B cell (primary cell): ENCODE data around the gene TES. TPM values are rescaled to one million over a fixed set of nuclear protein-coding genes. Genes with fewer than 3 reads are reported as not detected.

Experiments used
- ATAC-seq: fragments of 200-7000 bp; cut with Tn5 transposase; one replicate; pipeline ENCODE4 v1.10.0; 2021; ENCODE audit warnings: low read depth, mild to moderate bottlenecking, moderate number of reproducible peaks, moderate library complexity
- CTCF ChIA-PET: fragments of 350-600 bp; sonication (Branson Sonifier 250); formaldehyde crosslinking; loops from one replicate; lab custom pipeline; 2021; ENCODE audit warnings: antibody characterized with exemption, inconsistent platforms; lab: Charles Lee
- POLR2A ChIA-PET: fragments of 350-600 bp; sonication (Branson Sonifier 250); formaldehyde crosslinking; loops from one replicate; lab custom pipeline; 2021; ENCODE audit warnings: antibody characterized with exemption; lab: Charles Lee
- DNase-seq: peaks from one replicate; pipeline ENCODE4 v3.0.0; 2013
- H2AFZ ChIP-seq: 2 replicates; pipeline ENCODE4 v1.6.1; 2012; ENCODE audit warnings: mild to moderate bottlenecking, low read depth, low read length; ENCODE audit not compliant: insufficient read depth, poor library complexity, severe bottlenecking
- H3K27ac ChIP-seq, 2 donors: 1 replicate in 1 of 2; 2 replicates in 1 of 2; pipeline ENCODE4 v1.5.1; 2012 to 2013; ENCODE audit warnings: low read length in 2 of 2, mild to moderate bottlenecking in 2 of 2, moderate library complexity in 1 of 2
- H3K27me3 ChIP-seq, 4 experiments: fragments of 200-600 bp in 1 of 4; sonication (generic) in 1 of 4; replicated peaks in 1 of 4; 1 replicate in 2 of 4; 2 replicates in 2 of 4; pipeline versions ENCODE4 v1.6.1 to v1.7.0; 2013 to 2016; ENCODE audit warnings: low read length in 3 of 4, mild to moderate bottlenecking in 2 of 4, mixed read lengths in 1 of 4, moderate library complexity in 1 of 4; ENCODE audit not compliant: insufficient read depth in 4 of 4, control insufficient read depth in 3 of 4; ENCODE audit errors: control extremely low read depth in 1 of 4
- H3K36me3 ChIP-seq, 2 experiments: replicated peaks in 1 of 2; 1 replicate in 1 of 2; 2 replicates in 1 of 2; pipeline versions ENCODE4 v1.6.1 to v1.7.1; 2013; ENCODE audit warnings: low read length in 1 of 2; ENCODE audit not compliant: insufficient read depth in 2 of 2, control insufficient read depth in 1 of 2; ENCODE audit errors: control extremely low read depth in 1 of 2, extremely low read depth in 1 of 2
- H3K4me1 ChIP-seq, 2 donors: fragments of 200-600 bp in 1 of 2; sonication (generic) in 1 of 2; 1 replicate in 1 of 2; 2 replicates in 1 of 2; pipeline versions ENCODE4 v1.5.1 to v1.6.1; 2013 to 2017; ENCODE audit warnings: low read length in 2 of 2; ENCODE audit not compliant: control insufficient read depth in 2 of 2, insufficient read depth in 2 of 2
- H3K4me2 ChIP-seq: replicated peaks from 2 replicates; pipeline ENCODE3; 2012; ENCODE audit warnings: mild to moderate bottlenecking, low read depth, low read length; ENCODE audit not compliant: poor library complexity, severe bottlenecking
- H3K4me3 ChIP-seq, 5 experiments: fragments of 200-600 bp in 1 of 5; sonication (generic) in 1 of 5; 1 replicate in 3 of 5; 2 replicates in 2 of 5; pipeline versions ENCODE4 v1.5.1 to v1.7.0; 2011 to 2016; ENCODE audit warnings: low read length in 4 of 5, mild to moderate bottlenecking in 4 of 5, low read depth in 2 of 5, control low read depth in 1 of 5, moderate library complexity in 1 of 5; ENCODE audit not compliant: insufficient read depth in 1 of 5; ENCODE audit errors: control extremely low read depth in 1 of 5, extremely low read depth in 1 of 5
- H3K79me2 ChIP-seq: fragments of 200-600 bp; sonication (generic); one replicate; pipeline ENCODE4 v1.6.0; 2016; ENCODE audit warnings: low read length; ENCODE audit not compliant: control insufficient read depth, insufficient read depth
- H3K9ac ChIP-seq: fragments of 200-600 bp; sonication (generic); 2 replicates; pipeline ENCODE4 v1.6.1; 2017; ENCODE audit warnings: mild to moderate bottlenecking, low read length, moderate library complexity
- H3K9me3 ChIP-seq, 3 donors: one replicate each; pipeline versions ENCODE4 v1.6.1 to v1.7.1; 2013; ENCODE audit warnings: low read length in 2 of 3; ENCODE audit not compliant: control insufficient read depth in 2 of 3, insufficient read depth in 1 of 3; ENCODE audit errors: control extremely low read depth in 1 of 3
- H4K20me1 ChIP-seq: 2 replicates; pipeline ENCODE4 v1.6.0; 2012; ENCODE audit warnings: mild to moderate bottlenecking, low read length; ENCODE audit not compliant: insufficient read depth, control insufficient read depth, poor library complexity, severe bottlenecking
- H3K27ac Mint-ChIP-seq: one replicate; pipeline ENCODE4 v1.8.0; 2021; ENCODE audit warnings: mixed read lengths
- H3K27me3 Mint-ChIP-seq: one replicate; pipeline ENCODE4 v1.8.0; 2021; ENCODE audit warnings: mixed read lengths
- H3K4me1 Mint-ChIP-seq: one replicate; pipeline ENCODE4 v1.8.0; 2021; ENCODE audit warnings: mixed read lengths
- H3K4me3 Mint-ChIP-seq: one replicate; pipeline ENCODE4 v1.8.0; 2021; ENCODE audit warnings: mixed read lengths
- H3K9me3 Mint-ChIP-seq: one replicate; pipeline ENCODE4 v1.8.0; 2022; ENCODE audit warnings: mixed read lengths; ENCODE audit not compliant: insufficient read depth
- EZH2 ChIP-seq: IDR thresholded peaks from 2 replicates; pipeline ENCODE4 v1.6.1; 2012; ENCODE audit warnings: borderline replicate concordance, low read depth, mild to moderate bottlenecking, moderate library complexity, low read length; ENCODE audit not compliant: insufficient read depth, poor library complexity, severe bottlenecking
- WGBS: methylation state at CpG from one replicate; pipeline ENCODE4 v1.1.5; 2013; ENCODE audit warnings: missing lambda C conversion rate; ENCODE audit not compliant: insufficient coverage; 5-methylcytosine and 5-hydroxymethylcytosine counted together
- intact Hi-C: fragments of 100-400 bp; cut with micrococcal nuclease; formaldehyde crosslinking; loops from one replicate; pipeline ENCODE4 v1.10.0; 2022
- polyA plus RNA-seq: library from polyadenylated mRNA; depleted of rRNA; stranded (reverse); fragments of >200 nt; gene quantifications from 2 replicates; pipeline ENCODE4 v1.2.3, GENCODE V29; 2012
- total RNA-seq, 2 donors: library from RNA; stranded (reverse); fragments of 120-200 nt in 1 of 2; gene quantifications; 1 replicate in 1 of 2; 2 replicates in 1 of 2; pipeline versions ENCODE4 v1.2.3 to v1.2.4, GENCODE V29; 2013 to 2022
- TF ChIP-seq, protein P1 (sequence below): fragments of 200-600 bp; IDR thresholded peaks from one replicate; pipeline ENCODE4 v1.8.0; 2022; ENCODE audit warnings: antibody characterized with exemption, mild to moderate bottlenecking

Gene TES
- total and polyA plus RNA-seq, 2 donors (not counting 1 experiment from before 2014, with no cell fraction given) = 55.3 to 62.5 TPM

GRCh38 chr7:116197360-116197759 lies 13.0 kb upstream of the TES start:
- H3K4me1 ChIP-seq = no peaks in the 10 kb centered on the region
- Mint-ChIP-seq H3K9me3 (no peaks in the 10 kb centered on the region), H3K4me3 (no peak overlapping the region), H3K27ac (no peak overlapping the region), H3K4me1 (no peaks in the 10 kb centered on the region), H3K27me3 (no peaks in the 10 kb centered on the region)
- DNase-seq (no peak), ATAC-seq (no peak)
- no peaks in the 10 kb centered on the region for H3K79me2 ChIP-seq
- no peak overlapping the region for H2AFZ ChIP-seq
- TF ChIP-seq EZH2 = no peak
- TF ChIP-seq, protein P1, sequence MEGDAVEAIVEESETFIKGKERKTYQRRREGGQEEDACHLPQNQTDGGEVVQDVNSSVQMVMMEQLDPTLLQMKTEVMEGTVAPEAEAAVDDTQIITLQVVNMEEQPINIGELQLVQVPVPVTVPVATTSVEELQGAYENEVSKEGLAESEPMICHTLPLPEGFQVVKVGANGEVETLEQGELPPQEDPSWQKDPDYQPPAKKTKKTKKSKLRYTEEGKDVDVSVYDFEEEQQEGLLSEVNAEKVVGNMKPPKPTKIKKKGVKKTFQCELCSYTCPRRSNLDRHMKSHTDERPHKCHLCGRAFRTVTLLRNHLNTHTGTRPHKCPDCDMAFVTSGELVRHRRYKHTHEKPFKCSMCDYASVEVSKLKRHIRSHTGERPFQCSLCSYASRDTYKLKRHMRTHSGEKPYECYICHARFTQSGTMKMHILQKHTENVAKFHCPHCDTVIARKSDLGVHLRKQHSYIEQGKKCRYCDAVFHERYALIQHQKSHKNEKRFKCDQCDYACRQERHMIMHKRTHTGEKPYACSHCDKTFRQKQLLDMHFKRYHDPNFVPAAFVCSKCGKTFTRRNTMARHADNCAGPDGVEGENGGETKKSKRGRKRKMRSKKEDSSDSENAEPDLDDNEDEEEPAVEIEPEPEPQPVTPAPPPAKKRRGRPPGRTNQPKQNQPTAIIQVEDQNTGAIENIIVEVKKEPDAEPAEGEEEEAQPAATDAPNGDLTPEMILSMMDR = no peak
- WGBS = no CpG with 5 or more reads among the region's 3 CpGs
- H3K4me3 ChIP-seq = no peak overlapping the region
- ChIA-PET POLR2A (no interaction called here), CTCF (interaction anchor here (0.8 to 1.6 kb wide), 5 partner anchors 13 to 392 kb away, joined by 3 to 9 read pairs (median 4); partner anchors contain the start of gene TES)
- no peaks in the 10 kb centered on the region for H3K36me3 ChIP-seq
- peaks cover 0 to 3% (median 0%) of the 10 kb centered on the region in 4 experiments for H3K27me3 ChIP-seq
- H3K9me3 ChIP-seq = no peaks in the 10 kb centered on the region
- H3K27ac ChIP-seq = no peak overlapping the region
- no peaks in the 10 kb centered on the region for H4K20me1 ChIP-seq
- intact Hi-C loops = no loop called here
- no peak overlapping the region for H3K9ac ChIP-seq
- H3K4me2 ChIP-seq = no peak overlapping the region

DNA sequence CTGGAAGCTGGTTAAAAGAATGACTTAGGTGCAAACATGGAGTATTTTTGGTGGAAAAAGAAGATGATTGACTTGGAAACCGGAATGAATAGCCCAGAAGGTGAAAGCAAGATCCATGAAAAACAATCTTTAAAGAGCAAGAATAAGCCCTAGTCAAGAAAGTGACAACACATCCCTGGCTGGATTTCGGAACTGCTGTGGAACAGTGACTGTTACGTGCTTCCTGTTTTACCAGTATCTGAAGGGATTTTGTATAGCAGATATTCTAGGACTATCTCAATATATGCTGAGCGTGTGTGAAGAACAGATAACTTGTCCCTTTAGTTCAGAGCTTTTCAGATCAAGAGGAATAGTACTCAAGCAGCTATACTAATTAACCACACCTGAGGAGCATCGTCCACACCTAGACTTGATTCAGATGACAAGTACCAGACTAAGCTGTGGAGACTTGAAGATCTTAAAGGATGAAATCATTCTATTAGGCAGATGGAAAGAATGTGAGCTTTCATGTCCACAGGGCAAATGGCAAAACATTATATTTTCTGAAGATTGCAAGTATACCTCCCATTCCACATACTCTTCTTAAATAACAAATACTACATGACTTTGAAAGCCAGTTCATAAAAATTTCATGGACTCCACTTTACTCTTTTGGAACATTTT lies 11.5 kb upstream of the TES start:
- no peak for TF ChIP-seq EZH2
- TF ChIP-seq, protein P1 = no peak
- H3K9me3 Mint-ChIP-seq = no peaks in the 10 kb centered on the region
- Histone ChIP-seq H3K4me2 (no peak overlapping the region), H2AFZ (no peak overlapping the region), H4K20me1 (no peaks in the 10 kb centered on the region), H3K9ac (no peak overlapping the region), H3K27ac (no peak overlapping the region), H3K4me3 (no peak overlapping the region), H3K27me3 (no peaks in the 10 kb centered on the region), H3K4me1 (no peaks in the 10 kb centered on the region), H3K36me3 (no peaks in the 10 kb centered on the region), H3K9me3 (no peaks in the 10 kb centered on the region), H3K79me2 (no peaks in the 10 kb centered on the region)
- no peaks in the 10 kb centered on the region for H3K4me1 Mint-ChIP-seq
- ChIA-PET POLR2A (no interaction called here), CTCF (interaction anchor here (1.0 to 1.7 kb wide), 8 partner anchors 10 to 422 kb away, joined by 3 to 8 read pairs (median 5); no protein-coding TSS in a partner anchor)
- intact Hi-C loops = no loop called here
- no peaks in the 10 kb centered on the region for H3K27me3 Mint-ChIP-seq
- DNase-seq (no peak), ATAC-seq (no peak)
- 73% methylated on average over 2 of the region's 5 CpGs for WGBS
- no peak overlapping the region for H3K4me3 Mint-ChIP-seq
- H3K27ac Mint-ChIP-seq = no peak overlapping the region
